HG03103 (cell line): ENCODE measurements around the gene PTPA.
A peak's percentile ranks its signal among the peaks of the same experiment; 100 is the strongest.

ENCODE experiments used
- ATAC-seq: cut with Tn5 transposase; IDR thresholded peaks from one replicate; pipeline ENCODE4 v1.9.1; 2021; ENCODE audit warnings: low read depth; ENCODE audit not compliant: unreplicated experiment

PTPA gene

GRCh38 chr9:129136446-129137035 lies 25.3 kb downstream of the PTPA start:
- no peak for ATAC-seq

GRCh38 chr9:129137292-129138143 lies 26.3 kb downstream of the PTPA start:
- no peak for ATAC-seq

GRCh38 chr9:129138144-129138462 lies 26.9 kb downstream of the PTPA start:
- ATAC-seq = no peak

GRCh38 chr9:129138476-129139232 lies 27.4 kb downstream of the PTPA start:
- no peak for ATAC-seq

GRCh38 chr9:129139233-129139992 lies 28.2 kb downstream of the PTPA start:
- peak; percentile 8 for ATAC-seq

- peak; percentile 52 for ATAC-seq
Observed at GRCh38 chr9:129139993-129140396, 28.8 kb downstream of the PTPA start.

- peak; percentile 9 for ATAC-seq
Observed at GRCh38 chr9:129140397-129141065, 29.3 kb downstream of the PTPA start.

GRCh38 chr9:129141066-129142041 lies 30.1 kb downstream of the PTPA start:
- ATAC-seq = no peak

- no peak for ATAC-seq
Observed at GRCh38 chr9:129142138-129142935, 31.1 kb downstream of the PTPA start.

- no peak for ATAC-seq
Observed at GRCh38 chr9:129143031-129143927, 32.1 kb downstream of the PTPA start.

- no peak for ATAC-seq
Observed at GRCh38 chr9:129145316-129145715, 34.1 kb downstream of the PTPA start.

GRCh38 chr9:129145841-129146292 lies 34.7 kb downstream of the PTPA start:
- no peak for ATAC-seq

- no peak for ATAC-seq
Observed at GRCh38 chr9:129146441-129146941, 35.3 kb downstream of the PTPA start.

- no peak for ATAC-seq
Observed at GRCh38 chr9:129148463-129149204, 37.4 kb downstream of the PTPA start.

GRCh38 chr9:129149442-129149841 lies 38.2 kb downstream of the PTPA start:
- no peak for ATAC-seq

GRCh38 chr9:129150122-129150521 lies 38.9 kb downstream of the PTPA start:
- ATAC-seq = no peak
